ENCODE results near the gene DMKN. TPM values are rescaled to one million over a fixed set of nuclear protein-coding genes. Genes with fewer than 3 reads are reported as not detected.

DMKN gene
- polyA plus RNA-seq, 1 experiment: 1.5 TPM

- TF ChIP-seq CTCF (IDR thresholded peaks at IDR 0.05; ENCODE audit: insufficient read depth, low read depth, low read length): no peak
- no peak overlapping the region for H3K4me3 ChIP-seq (ENCODE audit: low read depth, low read length)
These were observed 4.9 kb upstream of the DMKN start for GRCh38 chr19:35518313-35518712.

GRCh38 chr19:35517342-35517741 is 3.9 kb upstream of the DMKN start:
- DNase-seq (ENCODE audit: low read depth): no peak
- ChIA-PET CTCF (interaction anchor here (0.5 to 1.0 kb wide), 5 partner anchors 18 to 213 kb away, joined by 3 to 6 read pairs (median 3); no protein-coding TSS in a partner anchor), POLR2A (no interaction called here)
- no peak for TF ChIP-seq CTCF (IDR thresholded peaks at IDR 0.05; ENCODE audit: insufficient read depth, low read depth, low read length)
- Histone ChIP-seq H3K4me3 (ENCODE audit: low read depth, low read length) (no peak overlapping the region), H3K27me3 (ENCODE audit: control insufficient read depth, insufficient read depth, low read length) (0 out of 2 replicates have a peak, but pooled peaks cover 2% of the 10 kb centered on the region), H3K36me3 (ENCODE audit: control insufficient read depth, insufficient read depth, low read length) (no peaks in the 10 kb centered on the region)

More at GRCh38 chr19:35518313-35518712, 4.9 kb upstream of the DMKN start:
- Histone ChIP-seq H3K36me3 (ENCODE audit: control insufficient read depth, insufficient read depth, low read length) (no peaks in the 10 kb centered on the region), H3K27me3 (ENCODE audit: control insufficient read depth, insufficient read depth, low read length) (no peaks in the 10 kb centered on the region)
- DNase-seq (ENCODE audit: low read depth): peak; percentile 86
- ChIA-PET POLR2A (no interaction called here), CTCF (interaction anchor here (1.4 kb wide), 1 partner anchor 23 kb away, joined by 4 read pairs; no protein-coding TSS in a partner anchor)

- 0 out of 2 replicates have a peak, but pooled peaks cover 2% of the 10 kb centered on the region for H3K27me3 ChIP-seq (ENCODE audit: control insufficient read depth, insufficient read depth, low read length)
- no peak for TF ChIP-seq CTCF (IDR thresholded peaks at IDR 0.05; ENCODE audit: insufficient read depth, low read depth, low read length)
- CTCF ChIA-PET: interaction anchor here (0.9 to 2.4 kb wide), 2 partner anchors 10 to 32 kb away, joined by 3 to 12 read pairs; no protein-coding TSS in a partner anchor
- H3K4me3 ChIP-seq (ENCODE audit: low read depth, low read length): no peak overlapping the region
- DNase-seq (ENCODE audit: low read depth): no peak
- H3K36me3 ChIP-seq (ENCODE audit: control insufficient read depth, insufficient read depth, low read length): no peaks in the 10 kb centered on the region
- POLR2A ChIA-PET: no interaction called here
These were observed 2.9 kb upstream of the DMKN start for GRCh38 chr19:35516310-35516709.

GRCh38 chr19:35514282-35514809 is 897 bp upstream of the DMKN start:
- DNase-seq (ENCODE audit: low read depth): no peak
- Histone ChIP-seq H3K27me3 (ENCODE audit: control insufficient read depth, insufficient read depth, low read length) (peaks cover 12% of the 10 kb centered on the region), H3K36me3 (ENCODE audit: control insufficient read depth, insufficient read depth, low read length) (no peaks in the 10 kb centered on the region), H3K4me3 (ENCODE audit: low read depth, low read length) (no peak overlapping the region)
- ChIA-PET CTCF (interaction anchor here (0.7 to 2.5 kb wide), 8 partner anchors 9 to 173 kb away, joined by 3 to 12 read pairs (median 6); no protein-coding TSS in a partner anchor), POLR2A (interaction anchor here (0.5 kb wide), 1 partner anchor 23 kb away, joined by 4 read pairs; no protein-coding TSS in a partner anchor)
- TF ChIP-seq CTCF (IDR thresholded peaks at IDR 0.05; ENCODE audit: insufficient read depth, low read depth, low read length): no peak

GRCh38 chr19:35512831-35513627 is 420 bp downstream of the DMKN start:
- Histone ChIP-seq H3K27me3 (ENCODE audit: control insufficient read depth, insufficient read depth, low read length) (peaks cover 15% of the 10 kb centered on the region), H3K4me3 (ENCODE audit: low read depth, low read length) (no peak overlapping the region), H3K36me3 (ENCODE audit: control insufficient read depth, insufficient read depth, low read length) (no peaks in the 10 kb centered on the region)
- no peak for TF ChIP-seq CTCF (IDR thresholded peaks at IDR 0.05; ENCODE audit: insufficient read depth, low read depth, low read length)
- CTCF ChIA-PET: interaction anchor here (1.0 to 2.5 kb wide), 4 partner anchors 18 to 45 kb away, joined by 3 to 7 read pairs (median 5); no protein-coding TSS in a partner anchor
- POLR2A ChIA-PET: no interaction called here
- no peak for DNase-seq (ENCODE audit: low read depth)
